EL (cell line): ENCODE results near the gene KLK8.
A peak's percentile ranks its signal among the peaks of the same experiment; 100 is the strongest.
"Not testable (repeated sequence)": the region's sequence is repeated elsewhere in the genome, so short reads cannot be mapped to it uniquely, and the experiment has no call there.

Experiments
- DNase-seq: peaks from one replicate; pipeline ENCODE4 v3.0.0-alpha.2; 2016

KLK8 gene

DNA sequence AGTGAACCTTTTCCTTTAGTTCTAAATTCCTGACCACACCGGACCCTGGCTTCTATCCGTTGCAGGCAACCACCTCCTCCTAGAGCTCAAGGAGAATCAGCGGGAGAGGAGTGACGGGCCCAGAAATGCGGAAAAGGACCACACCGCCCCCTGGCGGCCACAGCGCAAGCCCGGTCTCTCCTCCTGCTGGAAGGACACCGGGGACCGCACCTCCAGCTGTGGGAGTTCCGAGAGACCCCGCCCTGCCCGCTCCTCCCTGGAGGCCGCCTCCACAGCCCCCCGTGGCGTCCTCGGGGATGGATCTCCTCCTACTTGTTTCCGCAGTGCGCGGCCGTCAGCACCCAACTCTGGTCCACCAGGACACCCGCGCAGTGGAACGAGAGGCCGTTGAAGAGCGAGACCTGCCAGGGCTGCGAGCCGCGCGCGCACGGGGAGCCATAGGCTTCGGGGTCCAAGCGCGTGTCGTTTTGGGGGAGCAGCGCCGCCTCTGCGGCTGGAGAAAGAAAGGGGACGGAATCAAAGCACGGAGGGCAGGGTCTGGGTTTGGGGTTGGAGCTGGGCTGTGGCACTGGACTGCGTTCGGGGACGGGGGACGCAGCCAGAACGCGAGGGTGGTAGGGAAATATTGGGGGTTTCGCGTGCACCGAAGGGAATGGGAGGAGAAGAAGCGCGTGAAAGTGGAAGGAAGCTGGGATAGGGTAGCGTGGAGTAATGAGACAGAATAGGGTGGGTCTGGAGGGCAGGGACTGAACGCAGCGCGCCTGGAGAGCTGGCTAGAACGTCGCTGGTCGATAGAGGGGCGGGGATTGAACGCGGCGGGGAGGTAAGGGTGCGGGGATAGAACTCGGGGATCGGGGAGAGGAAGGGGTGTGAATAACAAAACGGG is 15.6 kb upstream of the KLK8 start:
- DNase-seq, result peak; percentile 31

DNA sequence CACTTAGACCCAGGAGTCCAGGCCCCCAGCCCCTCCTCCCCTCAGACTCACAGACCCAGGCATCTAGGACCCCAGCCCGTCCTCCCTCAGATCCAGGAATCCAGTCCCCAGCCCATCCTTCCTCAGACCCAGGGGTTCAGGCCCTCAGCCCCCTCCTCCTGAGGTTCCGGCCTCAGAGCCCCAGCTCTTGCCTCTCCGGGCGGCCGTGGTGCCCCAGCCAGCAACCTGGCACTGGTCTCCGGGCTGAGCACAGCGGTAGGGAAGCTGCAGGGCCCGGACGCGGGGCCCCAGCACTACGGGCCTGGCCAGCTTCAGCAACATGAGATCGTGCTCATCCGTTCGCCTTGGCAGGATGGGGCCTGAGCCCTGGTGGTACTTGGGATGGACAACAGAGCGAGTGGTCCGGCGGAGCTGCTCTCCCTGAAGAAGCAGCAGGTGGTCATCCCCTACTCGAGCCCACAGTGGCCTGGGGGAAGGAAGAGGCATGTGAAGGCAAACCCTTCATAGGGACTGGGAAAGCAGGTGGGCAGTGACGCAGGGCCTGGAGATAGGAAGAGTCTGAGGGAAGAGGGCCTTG is 14.4 kb upstream of the KLK8 start:
- DNase-seq, result no peak

GRCh38 chr19:51014242-51014641 is 12.8 kb upstream of the KLK8 start:
- no peak for DNase-seq

GRCh38 chr19:51012661-51013190 is 11.3 kb upstream of the KLK8 start:
- DNase-seq, result no peak

DNA sequence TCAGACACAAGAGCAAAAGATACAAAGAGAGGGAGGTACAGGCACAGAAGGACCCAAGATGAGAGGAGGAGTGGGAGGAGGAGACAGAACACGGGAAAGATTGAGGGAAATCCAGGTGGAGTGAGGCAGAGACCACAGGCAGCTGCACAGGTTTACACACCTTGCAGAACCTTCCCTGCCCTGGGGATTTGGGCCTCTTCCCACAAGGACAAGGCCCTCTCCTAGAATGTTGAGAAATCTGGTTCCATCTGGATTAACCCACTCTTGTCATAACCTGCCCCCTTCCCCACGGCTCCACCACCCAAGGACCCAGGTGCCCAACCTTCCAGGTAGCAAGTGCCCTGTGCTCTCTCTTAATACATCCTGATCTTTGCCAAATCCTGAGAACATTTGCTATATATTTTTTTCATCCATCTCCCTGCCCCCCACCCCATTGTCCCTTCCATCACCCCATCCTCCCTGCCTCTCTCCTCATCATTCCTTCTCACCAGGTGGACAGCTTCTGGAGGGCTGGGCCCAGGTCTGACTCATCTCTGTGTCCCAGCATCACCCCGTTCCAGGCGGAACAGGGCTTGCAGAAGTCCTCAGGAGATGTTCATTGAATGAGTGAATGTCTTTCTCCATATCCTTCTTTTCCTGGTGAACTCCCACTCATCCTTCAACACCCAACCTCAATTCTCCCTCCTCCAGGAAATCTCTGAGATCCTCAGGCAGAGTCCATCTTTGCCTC is 8.8 kb upstream of the KLK8 start:
- DNase-seq, result no peak

- no peak for DNase-seq
These were observed 7.9 kb upstream of the KLK8 start for GRCh38 chr19:51009061-51009891.

GRCh38 chr19:51007488-51007887 is 6.1 kb upstream of the KLK8 start:
- DNase-seq, result no peak

GRCh38 chr19:51006406-51006805 is 5.0 kb upstream of the KLK8 start:
- DNase-seq, result no peak

- DNase-seq, result no peak
These were observed 3.8 kb upstream of the KLK8 start for GRCh38 chr19:51005248-51005647.

DNA sequence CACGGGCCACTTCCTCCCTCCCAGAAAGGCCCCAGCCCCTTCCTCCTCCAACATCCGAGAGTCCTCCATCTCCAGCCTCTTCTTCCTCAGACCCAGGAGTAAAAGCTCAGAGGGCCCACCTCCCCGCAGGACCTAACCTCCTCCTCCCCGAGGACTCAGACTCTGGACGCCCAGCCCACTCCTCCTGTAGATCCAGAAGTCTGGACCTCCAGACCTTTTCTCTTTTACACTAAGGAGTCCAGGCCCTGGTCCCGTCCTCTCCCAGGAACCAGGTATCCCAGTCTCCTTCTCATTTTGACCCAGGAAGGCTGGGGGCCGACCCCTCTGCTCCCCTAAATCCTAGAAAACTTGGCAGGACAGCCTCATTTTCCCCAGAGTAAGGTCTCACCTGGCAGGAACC is 1.9 kb upstream of the KLK8 start:
- no peak for DNase-seq

DNA sequence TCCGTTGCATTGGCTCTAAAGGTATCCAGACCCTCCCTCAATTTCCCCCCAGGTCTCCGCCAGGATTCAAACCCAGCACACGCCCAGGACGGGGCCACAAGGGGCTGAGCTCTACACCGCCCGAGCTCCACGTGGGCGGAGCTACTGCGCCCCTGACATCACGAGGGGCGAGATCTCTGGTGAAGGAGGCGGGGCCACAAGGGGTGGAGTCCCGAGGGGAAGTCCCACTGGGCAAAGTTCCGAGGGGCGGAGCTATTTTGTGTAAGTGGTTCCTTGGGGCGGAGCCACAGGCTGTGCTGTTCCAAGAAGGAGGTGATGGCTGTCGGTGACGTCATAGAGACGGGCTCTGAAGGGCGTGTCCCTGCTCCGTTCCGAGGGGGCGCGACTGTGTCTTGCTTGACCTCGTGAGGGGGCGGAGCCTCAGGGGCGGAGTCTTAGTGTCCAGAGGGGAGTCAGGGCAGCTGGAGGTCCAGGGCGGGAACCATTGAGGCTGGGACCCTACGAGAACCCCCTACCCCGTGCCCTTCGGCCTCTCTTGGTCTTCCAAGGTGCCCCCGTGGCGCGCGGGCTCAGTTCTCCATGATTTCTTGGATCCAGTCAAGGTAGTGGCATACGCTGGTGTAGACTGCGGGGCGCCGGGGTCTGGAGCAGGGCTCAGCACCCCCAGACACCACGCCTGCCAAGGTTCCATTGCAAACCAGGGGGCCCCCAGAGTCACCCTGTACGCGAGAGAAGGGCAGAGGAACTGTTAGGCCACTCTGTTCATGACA is 1.3 kb upstream of the KLK8 start:
- peak; percentile 21 for DNase-seq

GRCh38 chr19:51002089-51002532 is 707 bp upstream of the KLK8 start:
- no peak for DNase-seq

- no peak for DNase-seq
These were observed 423 bp downstream of the KLK8 start for GRCh38 chr19:51000981-51001380.

DNA sequence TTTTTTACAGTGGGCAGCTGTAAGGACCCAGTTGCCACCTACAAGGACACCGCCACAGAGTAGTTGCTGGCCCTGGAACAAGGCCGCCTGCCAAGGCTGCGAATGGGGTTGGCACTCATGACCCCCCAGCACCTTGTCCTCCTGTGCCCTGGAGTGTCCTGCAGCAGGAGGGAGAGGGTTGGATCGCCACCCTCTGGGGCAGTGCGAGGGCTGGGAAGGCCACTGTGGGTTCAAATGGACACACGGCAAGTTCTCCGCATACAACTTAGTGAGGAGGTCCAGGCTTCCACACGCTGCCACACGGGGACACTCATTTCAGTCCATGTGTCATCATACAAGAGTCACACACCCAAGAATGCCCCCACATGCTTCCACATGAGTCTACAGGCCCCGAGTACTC is 978 bp downstream of the KLK8 start:
- DNase-seq, result no peak

DNA sequence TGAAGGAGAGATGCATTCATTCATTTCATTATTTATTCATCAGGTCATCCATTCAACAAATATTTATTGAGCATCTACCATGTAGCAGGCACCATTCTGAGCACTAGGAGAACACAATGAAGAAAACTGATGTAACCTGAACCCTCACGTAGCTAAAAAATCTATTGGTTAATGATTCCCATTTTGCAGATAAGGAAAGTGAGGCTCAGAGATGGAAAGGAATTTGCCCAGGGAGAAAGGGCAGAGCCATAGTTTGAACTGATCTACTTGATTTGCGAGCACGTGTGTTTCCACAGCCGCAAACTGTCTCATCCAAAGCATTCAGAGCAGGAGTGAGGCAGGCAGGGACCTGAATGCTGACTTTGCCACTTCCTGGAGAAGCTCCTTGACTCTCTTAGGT is 2.7 kb downstream of the KLK8 start:
- no peak for DNase-seq

DNA sequence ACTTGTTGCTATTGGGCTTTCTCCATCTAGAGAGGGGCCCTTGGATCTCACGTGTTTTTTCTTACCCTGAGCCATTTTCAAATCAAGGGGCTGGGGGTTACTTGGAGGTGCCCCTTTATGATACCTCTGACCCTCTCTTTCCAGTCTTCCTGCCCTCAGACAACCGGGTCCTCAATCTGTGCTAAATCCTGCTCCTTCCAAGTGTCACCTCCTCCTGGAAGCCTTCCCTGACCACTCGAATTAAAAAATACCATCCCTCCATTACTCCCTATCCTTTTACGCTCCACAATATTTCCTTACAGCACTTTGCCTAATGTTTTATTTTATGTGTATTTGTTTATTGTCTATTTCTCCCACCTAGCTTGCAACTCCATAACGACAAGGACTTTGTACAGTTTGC is 3.3 kb downstream of the KLK8 start:
- no peak for DNase-seq

DNA sequence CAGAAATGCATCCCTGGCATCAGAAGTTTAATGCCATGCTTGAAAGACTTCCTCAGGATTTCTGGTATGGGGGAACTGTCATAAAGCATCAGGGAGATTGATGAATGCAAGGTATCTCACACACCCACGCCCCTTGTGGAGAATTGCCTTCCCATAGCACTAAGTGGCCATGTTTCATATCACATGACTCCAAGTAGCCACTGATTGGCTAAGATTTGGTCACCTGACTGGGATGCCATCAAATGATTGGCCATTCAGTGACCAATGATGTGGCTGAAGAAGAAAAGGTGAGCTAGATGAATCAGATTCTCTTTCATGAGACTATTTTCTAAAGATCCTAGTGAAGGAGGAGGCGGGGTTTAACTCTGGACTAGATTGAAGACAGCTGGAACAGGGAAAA is 7.3 kb downstream of the KLK8 start:
- DNase-seq, result no peak

GRCh38 chr19:50992666-50993035 is 8.8 kb downstream of the KLK8 start:
- DNase-seq, result no peak

DNA sequence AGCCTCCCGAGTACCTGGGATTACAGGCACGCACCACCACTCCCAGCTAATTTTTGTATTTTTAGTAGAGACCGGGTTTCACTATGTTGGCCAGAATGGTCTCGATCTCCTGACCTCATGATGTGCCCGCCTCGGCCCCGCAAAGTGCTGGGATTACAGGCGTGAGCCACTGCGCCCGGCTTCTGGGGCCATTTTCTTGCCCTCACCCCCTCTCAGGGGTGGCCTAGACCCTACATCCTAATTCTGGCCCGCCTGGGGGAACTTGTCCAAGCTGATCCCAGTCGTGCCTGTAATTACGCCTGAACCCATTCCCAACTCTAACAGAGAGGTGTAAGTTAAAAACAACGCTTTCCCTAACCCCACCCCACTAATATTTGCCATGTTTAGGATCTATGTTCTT is 17.0 kb downstream of the KLK8 start:
- not testable (repeated sequence) for DNase-seq

- DNase-seq, result no peak
These were observed 17.6 kb downstream of the KLK8 start, which contains the start of gene KLK7 for GRCh38 chr19:50983625-50984292. Gene KLK7 (minus strand): TSS chr19:50983917. CDS start chr19:50982399, 1,518 bp downstream.

DNA sequence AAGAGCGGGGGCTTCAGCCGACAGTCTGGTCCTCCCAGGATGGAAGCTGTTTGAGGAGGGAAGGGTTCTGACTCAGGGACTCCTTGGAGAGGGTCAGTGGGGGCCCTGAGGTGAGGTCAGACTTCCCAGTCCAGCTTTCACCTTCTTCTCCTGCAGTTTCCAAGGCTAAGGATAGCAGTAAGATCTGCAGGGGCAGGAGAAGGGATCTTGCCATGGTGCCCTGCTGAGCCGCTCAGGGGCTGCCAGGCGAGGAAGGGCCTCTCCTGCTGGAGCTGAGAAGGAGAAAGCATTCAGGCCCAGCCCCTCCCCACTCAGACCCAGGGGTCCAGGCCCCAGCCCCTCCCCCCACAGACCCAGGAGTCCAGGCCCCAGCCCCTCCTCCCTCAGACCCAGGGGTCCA is 19.2 kb downstream of the KLK8 start:
- DNase-seq, result no peak
